Measurements from ENCODE around the gene JAK2.
"Not testable (repeated sequence)": the region's sequence is repeated elsewhere in the genome, so short reads cannot be mapped to it uniquely, and the experiment has no call there.

The JAK2 gene

GRCh38 chr9:4986783-4987182 lies 1.7 kb downstream of the JAK2 start:
- no peak for ATAC-seq
- H3K36me3 Mint-ChIP-seq (ENCODE audit: low read depth) = peaks cover 7% of the 10 kb centered on the region
- DNase-seq = no peak
- no peaks in the 10 kb centered on the region for H3K27me3 Mint-ChIP-seq
- H3K9me3 Mint-ChIP-seq = peaks cover 2% of the 10 kb centered on the region
- peaks cover 47% of the 10 kb centered on the region for H3K4me1 Mint-ChIP-seq
- H3K27ac Mint-ChIP-seq = peak overlapping the region; percentile 15
- H3K4me3 Mint-ChIP-seq = peak overlapping the region; percentile 91

- H3K27ac Mint-ChIP-seq = no peak overlapping the region
- H3K36me3 Mint-ChIP-seq (ENCODE audit: low read depth) = peaks cover 20% of the 10 kb centered on the region
- H3K4me1 Mint-ChIP-seq = peaks cover 40% of the 10 kb centered on the region
- H3K4me3 Mint-ChIP-seq = no peak overlapping the region
- peaks cover 7% of the 10 kb centered on the region for H3K9me3 Mint-ChIP-seq
- DNase-seq (peak; percentile 57), ATAC-seq (no peak)
- H3K27me3 Mint-ChIP-seq = no peaks in the 10 kb centered on the region
Measured at GRCh38 chr9:4987961-4988421, 2.9 kb downstream of the JAK2 start.

GRCh38 chr9:4992872-4993271 lies 7.8 kb downstream of the JAK2 start:
- Mint-ChIP-seq H3K27ac (no peak overlapping the region), H3K4me1 (peaks cover 44% of the 10 kb centered on the region), H3K9me3 (peaks cover 12% of the 10 kb centered on the region), H3K36me3 (ENCODE audit: low read depth) (peaks cover 44% of the 10 kb centered on the region), H3K4me3 (no peak overlapping the region), H3K27me3 (no peaks in the 10 kb centered on the region)
- ATAC-seq = no peak
- no peak for DNase-seq

DNA sequence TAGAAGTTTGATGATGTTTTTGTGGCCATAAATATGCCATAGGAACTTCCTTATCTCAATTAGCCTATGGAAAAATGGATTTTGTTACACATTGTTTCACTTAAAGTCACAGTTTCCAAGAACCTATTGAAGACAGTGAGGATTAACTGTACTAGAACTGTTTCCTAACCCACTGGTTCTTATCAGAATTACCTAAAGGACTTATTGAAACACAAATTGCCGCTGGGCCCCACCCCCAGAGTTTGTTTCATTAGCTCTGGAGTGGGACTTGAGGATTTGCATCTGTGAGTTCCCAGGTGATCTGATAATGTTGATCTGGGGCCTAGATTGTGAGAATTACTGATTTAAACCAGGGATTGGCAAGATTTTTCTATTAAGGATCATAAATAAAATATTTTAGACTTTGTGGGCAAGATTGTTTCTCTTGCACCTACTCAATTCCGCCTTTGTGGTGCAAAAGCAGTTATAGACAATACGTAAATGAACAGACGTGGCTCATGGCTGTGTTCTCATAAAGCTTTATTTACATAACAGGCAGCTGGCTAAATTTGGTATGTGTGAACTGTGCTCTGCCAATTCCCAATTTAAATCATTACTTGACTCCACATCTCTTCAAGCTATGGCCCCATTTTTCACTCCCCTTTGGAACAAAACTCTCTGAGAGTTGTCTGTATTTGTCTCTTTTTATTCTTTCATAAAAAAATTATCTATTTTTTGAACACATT lies 9.3 kb downstream of the JAK2 start:
- ATAC-seq = no peak
- Mint-ChIP-seq H3K36me3 (ENCODE audit: low read depth) (peaks cover 52% of the 10 kb centered on the region), H3K27me3 (no peaks in the 10 kb centered on the region), H3K4me1 (peaks cover 49% of the 10 kb centered on the region), H3K4me3 (no peak overlapping the region), H3K27ac (no peak overlapping the region), H3K9me3 (peaks cover 12% of the 10 kb centered on the region)
- DNase-seq = no peak

- DNase-seq (no peak), ATAC-seq (no peak)
- H3K4me1 Mint-ChIP-seq = peaks cover 43% of the 10 kb centered on the region
- H3K9me3 Mint-ChIP-seq = peaks cover 6% of the 10 kb centered on the region
- no peaks in the 10 kb centered on the region for H3K27me3 Mint-ChIP-seq
- H3K36me3 Mint-ChIP-seq (ENCODE audit: low read depth) = peaks cover 65% of the 10 kb centered on the region
- H3K4me3 Mint-ChIP-seq = no peak overlapping the region
- no peak overlapping the region for H3K27ac Mint-ChIP-seq
Measured at GRCh38 chr9:4997196-4997595, 12.1 kb downstream of the JAK2 start.

- H3K4me3 Mint-ChIP-seq = no peak overlapping the region
- ATAC-seq = no peak
- H3K4me1 Mint-ChIP-seq = peaks cover 43% of the 10 kb centered on the region
- no peak overlapping the region for H3K27ac Mint-ChIP-seq
- peaks cover 6% of the 10 kb centered on the region for H3K9me3 Mint-ChIP-seq
- H3K36me3 Mint-ChIP-seq (ENCODE audit: low read depth) = peaks cover 64% of the 10 kb centered on the region
- no peak for DNase-seq
- H3K27me3 Mint-ChIP-seq = no peaks in the 10 kb centered on the region
Measured at GRCh38 chr9:4997631-4998030, 12.6 kb downstream of the JAK2 start.

DNA sequence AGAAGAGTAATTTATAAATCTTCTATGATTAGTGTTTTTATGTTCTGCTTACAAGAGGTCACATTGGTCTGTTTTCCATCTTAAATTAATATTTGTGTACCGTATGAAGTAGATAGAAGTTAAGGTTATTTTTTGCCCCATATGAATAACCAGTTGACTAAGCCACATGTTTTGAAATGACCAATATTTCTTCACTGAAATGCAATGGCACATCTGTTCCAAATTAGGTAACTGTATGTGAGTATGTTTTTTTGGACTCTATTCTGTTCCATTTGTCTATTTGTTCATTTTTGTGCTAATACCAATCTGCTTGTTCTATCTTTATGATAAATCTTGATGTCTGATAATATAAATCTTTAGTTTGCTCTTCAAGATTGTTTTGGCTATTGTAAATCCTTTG lies 17.7 kb downstream of the JAK2 start:
- Mint-ChIP-seq H3K4me1 (peaks cover 11% of the 10 kb centered on the region), H3K4me3 (no peak overlapping the region), H3K27ac (no peak overlapping the region), H3K36me3 (ENCODE audit: low read depth) (peaks cover 66% of the 10 kb centered on the region), H3K27me3 (no peaks in the 10 kb centered on the region), H3K9me3 (peaks cover 15% of the 10 kb centered on the region)
- no peak for DNase-seq
- ATAC-seq = no peak

- DNase-seq (no peak), ATAC-seq (no peak)
- Mint-ChIP-seq H3K9me3 (peaks cover 15% of the 10 kb centered on the region), H3K4me3 (no peak overlapping the region), H3K27me3 (no peaks in the 10 kb centered on the region), H3K4me1 (peaks cover 11% of the 10 kb centered on the region), H3K36me3 (ENCODE audit: low read depth) (peaks cover 58% of the 10 kb centered on the region), H3K27ac (no peak overlapping the region)
Measured at GRCh38 chr9:5004481-5004880, 19.4 kb downstream of the JAK2 start.

GRCh38 chr9:5008202-5008601 lies 23.1 kb downstream of the JAK2 start:
- DNase-seq (no peak), ATAC-seq (no peak)
- H3K36me3 Mint-ChIP-seq (ENCODE audit: low read depth) = peaks cover 44% of the 10 kb centered on the region
- H3K4me1 Mint-ChIP-seq = peaks cover 8% of the 10 kb centered on the region
- no peak overlapping the region for H3K27ac Mint-ChIP-seq
- H3K9me3 Mint-ChIP-seq = peaks cover 15% of the 10 kb centered on the region
- no peak overlapping the region for H3K4me3 Mint-ChIP-seq
- no peaks in the 10 kb centered on the region for H3K27me3 Mint-ChIP-seq

GRCh38 chr9:5013374-5013773 lies 28.3 kb downstream of the JAK2 start:
- Mint-ChIP-seq H3K27me3 (no peaks in the 10 kb centered on the region), H3K4me3 (no peak overlapping the region), H3K27ac (no peak overlapping the region), H3K4me1 (peaks cover 11% of the 10 kb centered on the region), H3K9me3 (peaks cover 20% of the 10 kb centered on the region), H3K36me3 (ENCODE audit: low read depth) (peaks cover 59% of the 10 kb centered on the region)
- DNase-seq (no peak), ATAC-seq (no peak)

DNA sequence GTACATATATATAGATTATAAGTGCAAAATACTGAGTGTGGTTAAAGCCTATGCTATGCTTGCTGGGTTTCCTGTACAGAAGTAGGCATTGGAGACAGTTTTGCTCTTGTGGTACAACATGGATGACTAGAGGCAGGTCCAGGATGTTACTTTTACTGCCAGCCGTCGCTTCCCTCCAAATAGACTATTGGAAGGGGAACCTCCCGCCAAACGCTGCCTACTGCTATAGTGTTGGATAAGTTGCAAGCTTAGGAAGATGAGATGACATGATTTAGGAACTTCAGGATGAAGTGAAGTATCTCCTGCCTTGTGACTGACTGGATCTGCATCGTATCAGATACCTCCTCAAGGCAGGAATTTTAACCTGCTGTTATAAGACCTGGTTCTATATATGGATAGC lies 30.9 kb downstream of the JAK2 start:
- ATAC-seq (no peak), DNase-seq (no peak)
- Mint-ChIP-seq H3K9me3 (peaks cover 28% of the 10 kb centered on the region), H3K4me3 (no peak overlapping the region), H3K27ac (no peak overlapping the region), H3K4me1 (peaks cover 10% of the 10 kb centered on the region), H3K27me3 (no peaks in the 10 kb centered on the region), H3K36me3 (ENCODE audit: low read depth) (peaks cover 73% of the 10 kb centered on the region)

- no peak for DNase-seq
Measured at GRCh38 chr9:5025416-5025815, 40.3 kb downstream of the JAK2 start.

GRCh38 chr9:5031941-5032340 lies 46.9 kb downstream of the JAK2 start:
- not testable (repeated sequence) for H3K27ac Mint-ChIP-seq, H3K27me3 Mint-ChIP-seq, ATAC-seq, H3K4me1 Mint-ChIP-seq, H3K4me3 Mint-ChIP-seq, DNase-seq
- Mint-ChIP-seq H3K36me3 (ENCODE audit: low read depth) (peaks cover 60% of the 10 kb centered on the region), H3K9me3 (peaks cover 15% of the 10 kb centered on the region)

More at GRCh38 chr9:5025416-5025815, 40.3 kb downstream of the JAK2 start:
- H3K4me1 Mint-ChIP-seq = peaks cover 5% of the 10 kb centered on the region
- ATAC-seq = no peak
- H3K9me3 Mint-ChIP-seq = peaks cover 8% of the 10 kb centered on the region
- H3K4me3 Mint-ChIP-seq = no peak overlapping the region
- peaks cover 80% of the 10 kb centered on the region for H3K36me3 Mint-ChIP-seq (ENCODE audit: low read depth)
- H3K27ac Mint-ChIP-seq = no peak overlapping the region
- no peaks in the 10 kb centered on the region for H3K27me3 Mint-ChIP-seq

GRCh38 chr9:5040730-5041389 lies 55.8 kb downstream of the JAK2 start:
- H3K4me3 Mint-ChIP-seq = no peak overlapping the region
- no peaks in the 10 kb centered on the region for H3K4me1 Mint-ChIP-seq
- peaks cover 58% of the 10 kb centered on the region for H3K36me3 Mint-ChIP-seq (ENCODE audit: low read depth)
- no peak overlapping the region for H3K27ac Mint-ChIP-seq
- no peaks in the 10 kb centered on the region for H3K27me3 Mint-ChIP-seq
- H3K9me3 Mint-ChIP-seq = peaks cover 8% of the 10 kb centered on the region
- DNase-seq = no peak
- no peak for ATAC-seq

DNA sequence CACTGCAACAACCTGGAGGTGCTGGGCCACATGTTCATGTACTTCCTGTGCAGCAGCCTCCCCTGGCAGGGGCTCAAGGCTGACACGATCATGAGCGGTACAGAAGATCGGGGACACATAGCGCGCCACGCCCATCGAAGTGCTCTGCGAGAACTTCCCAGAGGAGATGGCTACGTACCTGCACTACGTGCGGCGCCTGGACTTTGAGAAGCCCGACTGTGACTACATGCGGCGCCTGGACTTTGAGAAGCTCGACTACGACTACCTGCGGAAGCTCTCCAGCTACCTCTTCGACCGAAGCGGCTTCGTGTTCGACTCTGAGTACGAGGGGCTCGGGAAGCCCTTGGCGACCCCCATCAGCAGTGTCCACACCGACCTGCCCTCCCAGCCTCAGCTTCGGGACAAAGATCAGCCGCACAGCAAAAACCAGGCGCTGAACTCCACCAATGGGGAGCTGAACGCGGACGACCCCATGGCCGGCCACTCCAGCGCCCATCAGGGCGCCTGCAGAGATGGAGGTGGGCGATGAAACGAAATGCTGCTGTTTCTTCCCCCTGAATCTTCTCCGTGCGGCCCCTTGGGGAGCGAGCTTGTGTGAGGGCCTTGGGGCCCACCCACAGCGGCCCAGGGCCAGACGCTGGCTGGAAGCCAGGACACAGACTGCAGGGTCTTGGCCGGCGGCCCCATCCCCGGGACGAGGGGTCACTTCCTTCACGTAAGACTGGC lies 56.5 kb downstream of the JAK2 start:
- DNase-seq (no peak), ATAC-seq (no peak)
- Mint-ChIP-seq H3K4me3 (no peak overlapping the region), H3K4me1 (no peaks in the 10 kb centered on the region), H3K36me3 (ENCODE audit: low read depth) (peaks cover 65% of the 10 kb centered on the region), H3K27ac (no peak overlapping the region), H3K27me3 (no peaks in the 10 kb centered on the region), H3K9me3 (peaks cover 8% of the 10 kb centered on the region)

Measured in activated naive CD8-positive, alpha-beta T cell treated with anti-CD3 and anti-CD28 coated beads, Interleukin-2, amount 50 U/mL, for 24 hours (primary cell).